IMR-90 (cell line): ENCODE data around the gene TAF3. TPM values are rescaled to one million over a fixed set of nuclear protein-coding genes. Genes with fewer than 3 reads are reported as not detected.

Source experiments
- ATAC-seq: fragments of 200-7000 bp; cut with Tn5 transposase; 2 replicates; pipeline ENCODE4 v1.9.1; 2020; ENCODE audit warnings: low read depth, mild to moderate bottlenecking, moderate library complexity
- BruUV-seq: library from RNA; stranded (reverse); fragments of 400-500 nt; replicated peaks from 2 replicates; lab custom pipeline; 2021; lab: Mats Ljungman, UMichigan
- CTCF ChIA-PET: fragments of 300-600 bp; formaldehyde crosslinking; extraction: SDS; loops from one replicate; lab custom pipeline; 2021; ENCODE audit warnings: antibody characterized with exemption; lab: Yijun Ruan, JAX
- POLR2A ChIA-PET: fragments of 300-600 bp; sonication (Branson Sonifier 250); formaldehyde crosslinking; loops from one replicate; lab custom pipeline; 2022; ENCODE audit warnings: antibody characterized with exemption; ENCODE audit not compliant: unreplicated experiment; lab: Charles Lee
- DNase-seq: peaks from one replicate; pipeline ENCODE4 v3.0.0; 2013
- H2AFZ ChIP-seq: replicated peaks from 2 replicates; pipeline ENCODE3; 2013; ENCODE audit warnings: low read length, mild to moderate bottlenecking; ENCODE audit not compliant: poor library complexity
- H2AK5ac ChIP-seq: 2 replicates; pipeline ENCODE4 v1.6.1; 2013; ENCODE audit warnings: low read depth, low read length, inconsistent platforms
- H2AK9ac ChIP-seq: replicated peaks from 2 replicates; pipeline ENCODE3; 2013; ENCODE audit warnings: mild to moderate bottlenecking, low read depth, low read length, moderate library complexity; ENCODE audit not compliant: poor library complexity
- H2BK120ac ChIP-seq: 2 replicates; pipeline ENCODE4 v1.6.1; 2013; ENCODE audit warnings: low read depth, low read length, inconsistent platforms
- H2BK15ac ChIP-seq: 3 replicates; pipeline ENCODE4 v1.6.1; 2013; ENCODE audit warnings: low read depth, low read length, inconsistent platforms
- H2BK20ac ChIP-seq: 2 replicates; pipeline ENCODE4 v1.6.1; 2013; ENCODE audit warnings: low read depth, mild to moderate bottlenecking, inconsistent platforms, low read length, moderate library complexity
- H2BK5ac ChIP-seq: 2 replicates; pipeline ENCODE4 v1.6.1; 2013; ENCODE audit warnings: mild to moderate bottlenecking, low read depth, low read length, inconsistent platforms; ENCODE audit not compliant: poor library complexity, severe bottlenecking
- H3K14ac ChIP-seq: replicated peaks from 2 replicates; pipeline ENCODE4 v1.6.1; 2013; ENCODE audit warnings: low read depth, low read length, inconsistent platforms
- H3K18ac ChIP-seq: 2 replicates; pipeline ENCODE4 v1.6.1; 2013; ENCODE audit warnings: low read depth, low read length, control low read depth
- H3K23ac ChIP-seq: 2 replicates; pipeline ENCODE4 v1.6.1; 2013; ENCODE audit warnings: low read depth, low read length, inconsistent platforms
- H3K27ac ChIP-seq: 2 replicates; pipeline ENCODE4 v1.5.1; 2013; ENCODE audit warnings: mild to moderate bottlenecking, control low read depth, low read length; ENCODE audit not compliant: insufficient read depth
- H3K27me3 ChIP-seq: 2 replicates; pipeline ENCODE4 v1.6.1; 2013; ENCODE audit warnings: low read length; ENCODE audit not compliant: control insufficient read depth, insufficient read depth
- H3K36me3 ChIP-seq: 2 replicates; pipeline ENCODE4 v1.6.1; 2013; ENCODE audit warnings: low read length, mixed read lengths; ENCODE audit not compliant: control insufficient read depth, insufficient read depth
- H3K4ac ChIP-seq: 2 replicates; pipeline ENCODE4 v1.6.1; 2013; ENCODE audit warnings: low read depth, low read length, inconsistent platforms
- H3K4me1 ChIP-seq: 2 replicates; pipeline ENCODE4 v1.6.1; 2013; ENCODE audit warnings: low read length, mixed read lengths; ENCODE audit not compliant: control insufficient read depth, insufficient read depth
- H3K4me2 ChIP-seq: 2 replicates; pipeline ENCODE4 v1.6.1; 2013; ENCODE audit warnings: low read depth, mild to moderate bottlenecking, control low read depth, low read length, moderate library complexity
- H3K4me3 ChIP-seq: 2 replicates; pipeline ENCODE4 v1.5.1; 2013; ENCODE audit warnings: low read depth, mild to moderate bottlenecking, control low read depth, low read length, moderate library complexity; ENCODE audit not compliant: insufficient read depth
- H3K56ac ChIP-seq: 2 replicates; pipeline ENCODE4 v1.6.1; 2013; ENCODE audit warnings: low read length, inconsistent platforms; ENCODE audit not compliant: insufficient read depth; ENCODE audit errors: extremely low read depth
- H3K79me1 ChIP-seq, 2 experiments: 2 replicates each; pipeline ENCODE4 v1.6.1; 2013; ENCODE audit warnings: low read length in 2 of 2, inconsistent platforms in 1 of 2, low read depth in 1 of 2
- H3K9ac ChIP-seq: 2 replicates; pipeline ENCODE4 v1.6.1; 2013; ENCODE audit warnings: low read depth, low read length, control low read depth
- H3K9me1 ChIP-seq: 2 replicates; pipeline ENCODE4 v1.6.1; 2013; ENCODE audit warnings: low read length, inconsistent platforms; ENCODE audit not compliant: insufficient read depth
- H3K9me3 ChIP-seq: 2 replicates; pipeline ENCODE4 v1.6.1; 2013; ENCODE audit warnings: low read length; ENCODE audit not compliant: control insufficient read depth, insufficient read depth
- H4K20me1 ChIP-seq: 2 replicates; pipeline ENCODE4 v1.6.1; 2013; ENCODE audit warnings: low read length, inconsistent platforms; ENCODE audit not compliant: insufficient read depth
- H4K5ac ChIP-seq: 2 replicates; pipeline ENCODE4 v1.6.1; 2013; ENCODE audit warnings: mild to moderate bottlenecking, low read depth, low read length, control low read depth
- H4K8ac ChIP-seq, 2 experiments: 2 replicates each; pipeline ENCODE4 v1.6.1; 2013; ENCODE audit warnings: low read depth in 2 of 2, low read length in 2 of 2, control low read depth in 1 of 2, inconsistent platforms in 1 of 2
- H4K91ac ChIP-seq: 2 replicates; pipeline ENCODE4 v1.6.1; 2013; ENCODE audit warnings: low read depth, low read length, inconsistent platforms; ENCODE audit not compliant: insufficient read depth
- CEBPB ChIP-seq: IDR thresholded peaks from 2 replicates; pipeline ENCODE4 v1.6.1; 2012; ENCODE audit warnings: low read depth, low read length, improper control_type of control experiment
- CTCF ChIP-seq: conservative IDR thresholded peaks from 2 replicates; pipeline ENCODE4 v1.5.1; 2012; ENCODE audit warnings: mild to moderate bottlenecking, low read depth, low read length, improper control_type of control experiment
- SMC3 ChIP-seq: fragments of 150-350 bp; IDR thresholded peaks from 2 replicates; pipeline ENCODE4 v1.6.1; 2016; ENCODE audit warnings: low read depth, mild to moderate bottlenecking, antibody characterized with exemption, low read length, moderate library complexity
- WGBS, 2 experiments: methylation state at CpG; one replicate each; pipeline versions ENCODE4 v1.1.5 to v1.1.7; 2013; ENCODE audit warnings: missing lambda C conversion rate in 2 of 2; ENCODE audit not compliant: insufficient read length in 1 of 2; ENCODE audit errors: extremely low coverage in 2 of 2; 5-methylcytosine and 5-hydroxymethylcytosine counted together
- dilution Hi-C: fragments of 300-500 bp; cut with HindIII; formaldehyde crosslinking; loops from one replicate; pipeline ENCODE4 v1.14.3; 2018; ENCODE audit warnings: low sequenced_read_pairs; ENCODE audit not compliant: unreplicated experiment
- in situ Hi-C: fragments of 300-500 bp; cut with MboI; formaldehyde crosslinking; loops from 3 replicates; pipeline ENCODE4 v1.14.3; 2019; ENCODE audit warnings: low sequenced_read_pairs, inconsistent platforms, mixed read lengths
- intact Hi-C: fragments of 100-400 bp; cut with micrococcal nuclease; formaldehyde crosslinking; loops from 2 replicates; pipeline ENCODE4 v1.10.0; 2022
- polyA plus RNA-seq, 3 experiments: library from polyadenylated mRNA; depleted of rRNA; stranded (reverse); fragments of >200 nt; gene quantifications; 2 replicates each; pipeline ENCODE4 v1.2.3, GENCODE V29; 2012; ENCODE audit warnings: low replicate concordance in 1 of 3
- total RNA-seq: library from RNA; depleted of rRNA; stranded (reverse); fragments of >200 nt; gene quantifications from 2 replicates; pipeline ENCODE4 v1.2.3, GENCODE V29; 2012

TAF3 gene
- total and polyA plus RNA-seq, 2 of the 4 experiments (the other 2 are of a cell fraction), result 1.4 to 2.3 TPM

- WGBS, 2 experiments, result no CpG with 5 or more reads among the region's 3 CpGs
- Histone ChIP-seq H4K20me1 (no peaks in the 10 kb centered on the region; the same call in 1 of the 2 replicates), H3K27ac (no peak overlapping the region), H3K79me1 (peaks cover 4 to 5% of the 10 kb centered on the region in 2 experiments; a peak in 3 of 4 replicates), H2BK20ac (no peak overlapping the region), H2AFZ (no peak overlapping the region), H4K5ac (no peak overlapping the region), H3K4me3 (no peak overlapping the region), H2AK9ac (no peak overlapping the region), H3K23ac (no peak overlapping the region), H3K18ac (no peak overlapping the region), H4K8ac (no peak overlapping the region), H3K4me2 (no peak overlapping the region), H2BK120ac (no peak overlapping the region), H3K9ac (no peak overlapping the region), H3K4me1 (no peaks in the 10 kb centered on the region), H4K91ac (no peak overlapping the region), H3K27me3 (no peaks in the 10 kb centered on the region), H3K9me3 (no peaks in the 10 kb centered on the region), H2AK5ac (no peak overlapping the region), H3K36me3 (no peaks in the 10 kb centered on the region), H2BK15ac (no peak overlapping the region), H3K14ac (no peak overlapping the region), H3K4ac (no peak overlapping the region), H2BK5ac (no peak overlapping the region), H3K9me1 (no peaks in the 10 kb centered on the region; the same call in 1 of the 2 replicates), H3K56ac (no peak overlapping the region)
- TF ChIP-seq CTCF (no peak), SMC3 (no peak), CEBPB (peak; percentile 70)
- ATAC-seq, result no peak
- intact Hi-C loops, result no loop called here
- CTCF ChIA-PET, result no interaction called here
- DNase-seq, result no peak
- BruUV-seq, result no TSS peak
- POLR2A ChIA-PET, result no interaction called here
- dilution Hi-C loops, result no loop called here
- in situ Hi-C loops, result no loop called here
Measured at GRCh38 chr10:7881119-7881518, 62.8 kb downstream of the TAF3 start.
